Endometrium (tissue), 2 donors: ENCODE measurements around the gene GPBAR1.
"Not testable (repeated sequence)": the region's sequence is repeated elsewhere in the genome, so short reads cannot be mapped to it uniquely, and the experiment has no call there.

Experiments
- FAIRE-seq: peaks from 2 replicates; lab custom pipeline; 2012; peaks lifted over from hg19 to GRCh38; lab: Jason Lieb, UNC
- donor health status: control.
- donor health status: control.

GPBAR1 gene

GRCh38 chr2:218310853-218311540 is 50.2 kb downstream of the GPBAR1 start:
- FAIRE-seq = no peak

- not testable (repeated sequence) for FAIRE-seq
Measured at GRCh38 chr2:218311541-218312266, 50.9 kb downstream of the GPBAR1 start.

DNA sequence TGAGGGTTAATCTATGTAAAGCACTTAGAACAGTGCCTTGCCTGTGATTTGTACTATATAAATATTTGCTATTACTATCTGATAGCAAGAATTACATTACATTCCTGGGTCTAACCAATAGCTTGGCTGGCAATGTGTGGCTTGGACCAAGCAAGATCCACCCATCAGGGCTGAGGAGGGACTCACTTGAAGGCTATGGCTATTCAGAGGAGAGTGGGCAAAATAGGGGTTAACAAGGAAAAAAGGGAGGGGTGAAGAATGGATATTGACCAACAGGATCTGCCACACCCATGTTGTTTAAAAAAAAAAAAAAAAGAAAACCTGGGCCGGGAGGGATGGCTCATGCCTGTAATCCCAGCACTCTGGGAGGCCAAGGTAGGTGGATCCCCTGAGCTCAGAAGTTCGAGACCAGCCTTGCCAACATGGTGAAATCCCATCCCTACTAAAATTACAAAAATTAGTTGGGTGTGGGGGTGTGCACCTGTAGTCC is 51.5 kb downstream of the GPBAR1 start:
- no peak for FAIRE-seq

DNA sequence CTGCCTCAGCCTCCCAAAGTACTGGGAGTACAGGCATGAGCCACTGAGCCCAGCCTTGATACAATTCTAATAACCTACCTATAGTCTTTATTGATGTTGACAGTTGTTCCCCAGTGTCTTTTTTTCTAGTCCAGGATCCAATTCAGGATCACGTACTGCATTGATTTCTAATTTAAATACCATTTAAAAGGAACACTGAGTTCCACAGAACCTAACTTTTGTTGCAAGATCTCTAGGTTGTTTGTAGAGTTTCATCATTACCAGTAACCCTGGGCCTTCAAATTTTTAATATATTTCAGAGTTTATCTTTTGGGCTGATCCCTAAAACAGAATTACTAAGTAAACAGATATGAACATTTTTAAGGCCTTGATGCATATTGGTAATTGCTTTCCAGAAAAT is 52.5 kb downstream of the GPBAR1 start:
- no peak for FAIRE-seq
